H7 (cell line): ENCODE data around the gene SUFU. TPM values are rescaled to one million over a fixed set of nuclear protein-coding genes. Genes with fewer than 3 reads are reported as not detected.
A peak's percentile ranks its signal among the peaks of the same experiment; 100 is the strongest.
"Not testable (repeated sequence)": the region's sequence is repeated elsewhere in the genome, so short reads cannot be mapped to it uniquely, and the experiment has no call there.

Experiments used
- DNase-seq: peaks from one replicate; pipeline ENCODE4 v3.0.0; 2012
- H3K27me3 ChIP-seq: 2 replicates; pipeline ENCODE4 v1.6.0; 2011; ENCODE audit warnings: mild to moderate bottlenecking, low read length; ENCODE audit not compliant: control insufficient read depth, insufficient read depth
- H3K36me3 ChIP-seq: replicated peaks from 2 replicates; pipeline ENCODE4 v1.5.1; 2011; ENCODE audit warnings: low read length; ENCODE audit not compliant: control insufficient read depth, insufficient read depth
- H3K4me3 ChIP-seq: 2 replicates; pipeline ENCODE4 v1.5.1; 2011; ENCODE audit warnings: low read depth, mild to moderate bottlenecking, control low read depth, low read length, moderate library complexity; ENCODE audit not compliant: insufficient read depth
- total RNA-seq: library from RNA; depleted of rRNA; stranded (reverse); fragments of >200 nt; shearing (Covaris generic); gene quantifications from 2 replicates; pipeline ENCODE4 v1.2.3, GENCODE V29; 2014

The SUFU gene
- total RNA-seq, 1 experiment from 2014 or later, result 3.5 TPM

DNA sequence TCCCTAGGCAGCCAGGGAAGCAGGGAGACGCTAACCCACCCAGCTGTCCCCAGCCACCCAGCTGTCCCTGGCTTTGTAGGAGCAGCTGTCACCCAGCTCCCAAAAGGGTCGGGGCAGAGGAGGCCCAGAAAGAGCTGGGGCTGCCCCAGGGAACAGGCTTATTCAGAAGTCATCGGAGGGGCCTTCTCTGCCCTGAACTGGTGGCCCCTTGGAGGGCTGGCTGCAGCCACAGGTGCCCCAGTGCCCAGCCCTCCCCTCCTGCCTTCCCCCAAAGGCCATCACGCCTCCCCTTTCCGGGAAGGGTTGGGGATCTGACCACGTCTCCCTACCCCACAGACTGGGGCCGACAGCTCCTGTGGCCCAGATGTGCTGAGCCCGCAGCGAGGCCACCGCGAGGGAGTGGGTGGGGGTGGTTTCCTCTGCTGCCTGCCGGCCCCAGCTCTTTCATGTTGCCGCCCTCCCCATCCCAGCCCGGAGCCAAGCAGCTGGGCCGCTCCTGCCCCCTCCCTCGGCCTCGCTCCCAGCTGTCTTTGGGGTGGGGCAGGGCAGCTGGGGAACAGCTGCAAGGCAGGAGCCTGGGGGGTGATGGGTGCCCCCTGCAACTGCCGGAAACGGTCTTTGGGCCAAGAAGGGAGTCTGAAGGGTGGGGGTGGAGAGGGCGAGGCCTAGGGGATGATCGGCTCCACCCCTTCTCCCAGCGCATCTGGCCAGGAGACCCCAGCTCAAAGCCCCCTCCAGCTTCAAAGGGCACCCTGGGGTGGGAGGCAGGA lies 157.3 kb downstream of the SUFU start:
- Histone ChIP-seq H3K36me3 (peaks cover 3% of the 10 kb centered on the region), H3K4me3 (no peak overlapping the region), H3K27me3 (no peaks in the 10 kb centered on the region)
- DNase-seq, result no peak

DNA sequence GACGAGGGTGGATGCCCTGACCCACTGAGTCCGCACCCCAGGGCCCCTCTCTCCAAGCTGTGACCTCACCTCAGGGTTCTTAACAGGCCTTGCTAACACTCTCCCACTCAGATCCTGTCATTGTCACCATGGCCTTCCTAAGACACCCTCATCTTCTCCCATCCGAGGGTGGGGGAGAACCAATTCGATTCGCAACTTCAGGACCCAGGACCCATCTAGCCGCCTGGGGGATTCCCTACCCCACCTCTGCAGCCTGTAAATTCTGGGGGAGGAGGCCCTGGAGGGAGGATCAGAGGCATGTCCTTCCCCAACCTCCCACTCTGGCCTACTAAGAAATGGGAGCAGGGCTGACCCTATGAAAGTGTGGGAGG lies 157.9 kb downstream of the SUFU start:
- Histone ChIP-seq H3K27me3 (no peaks in the 10 kb centered on the region), H3K36me3 (no peaks in the 10 kb centered on the region; the same call in 1 of the 2 replicates), H3K4me3 (no peak overlapping the region)
- no peak for DNase-seq

DNA sequence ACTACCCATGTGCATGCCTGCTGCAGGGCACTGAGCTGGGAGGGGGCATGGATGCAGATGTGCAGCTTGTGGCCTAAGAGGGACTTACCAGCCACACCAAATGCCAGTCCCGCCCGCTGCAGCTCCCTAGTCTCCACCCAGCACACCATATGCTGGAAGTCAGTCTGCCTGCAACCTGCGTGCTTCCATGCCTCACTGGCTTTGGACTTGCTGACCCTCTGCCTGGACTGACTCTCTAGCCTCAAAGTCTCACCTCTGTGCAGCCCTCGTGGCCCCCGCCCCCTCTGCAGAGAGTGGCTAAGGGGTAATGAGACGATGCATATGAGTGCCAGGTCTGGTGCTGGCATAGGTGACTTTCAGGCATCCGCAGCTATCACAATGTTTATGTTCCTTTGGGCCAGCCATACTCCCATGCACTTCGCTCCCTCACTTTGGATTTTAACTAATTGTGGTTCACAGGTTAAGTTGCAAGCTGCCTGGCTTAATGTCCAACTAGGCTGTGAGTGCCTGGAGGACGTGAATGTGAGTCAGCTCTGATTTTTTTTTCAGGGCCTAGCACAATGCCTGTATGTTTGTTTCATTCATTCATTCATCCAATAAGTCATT lies 162.2 kb downstream of the SUFU start:
- Histone ChIP-seq H3K4me3 (no peak overlapping the region), H3K27me3 (no peaks in the 10 kb centered on the region), H3K36me3 (no peaks in the 10 kb centered on the region)
- DNase-seq, result peak; percentile 18

DNA sequence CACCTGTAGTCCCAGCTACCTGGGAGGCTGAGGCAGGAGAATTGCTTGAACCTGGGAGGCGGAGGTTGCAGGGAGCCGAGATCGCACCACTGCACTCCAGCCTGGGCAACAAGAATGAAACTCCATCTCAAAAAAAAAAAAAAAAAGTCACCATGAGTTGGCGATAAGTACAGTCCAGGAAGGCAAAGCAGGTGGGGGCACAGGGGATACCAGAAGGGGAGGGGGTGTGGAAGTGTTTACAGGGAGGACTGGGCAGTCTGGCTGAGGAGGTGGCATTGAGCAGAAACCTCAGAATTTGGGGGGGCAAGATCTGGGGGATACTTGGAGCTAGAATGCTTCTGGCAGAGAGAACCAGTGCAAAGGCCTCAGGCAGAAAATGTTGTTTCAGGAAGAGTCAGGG lies 163.6 kb downstream of the SUFU start:
- DNase-seq, H3K27me3 ChIP-seq, H3K36me3 ChIP-seq, H3K4me3 ChIP-seq: not testable (repeated sequence)

DNA sequence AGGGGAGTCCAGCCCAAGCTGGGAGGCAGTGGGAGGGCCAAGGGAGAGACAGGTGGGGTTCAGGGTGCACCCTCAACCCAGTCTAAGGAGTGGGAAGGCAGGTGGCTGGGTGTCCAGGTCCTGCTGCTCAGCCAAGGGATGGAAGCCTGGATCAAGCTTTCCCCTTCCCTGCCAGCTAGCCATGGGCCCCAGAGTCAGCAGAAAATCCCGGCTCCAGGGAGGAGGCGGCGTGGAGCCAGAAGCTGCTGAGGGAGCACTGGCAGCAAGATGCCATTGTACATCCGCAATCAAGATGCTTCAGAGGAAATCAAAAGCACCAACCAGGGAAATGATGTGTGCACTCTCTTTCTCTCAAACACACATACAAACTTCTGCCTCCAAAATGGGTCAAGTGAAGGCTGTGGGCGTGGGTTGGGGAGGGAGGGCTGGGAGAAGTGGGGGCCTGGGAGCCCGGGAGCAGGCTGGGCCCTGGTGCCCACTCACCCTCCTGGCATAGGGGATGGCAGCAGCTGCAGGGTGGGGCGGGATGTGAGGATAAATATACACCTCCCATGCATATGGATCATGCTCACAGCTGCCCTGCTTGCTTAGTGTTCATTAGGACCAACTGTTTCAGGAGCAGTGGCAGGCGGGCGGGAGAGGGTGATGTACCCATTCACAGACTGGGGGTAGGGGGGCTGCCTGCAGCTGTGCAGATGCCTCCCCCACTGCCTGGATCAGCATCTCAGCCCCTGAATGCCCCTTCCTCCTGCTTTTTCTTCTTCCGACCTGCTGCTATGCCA lies 164.7 kb downstream of the SUFU start:
- DNase-seq, result peak; percentile 33
- Histone ChIP-seq H3K36me3 (no peaks in the 10 kb centered on the region), H3K27me3 (no peaks in the 10 kb centered on the region), H3K4me3 (no peak overlapping the region)

DNA sequence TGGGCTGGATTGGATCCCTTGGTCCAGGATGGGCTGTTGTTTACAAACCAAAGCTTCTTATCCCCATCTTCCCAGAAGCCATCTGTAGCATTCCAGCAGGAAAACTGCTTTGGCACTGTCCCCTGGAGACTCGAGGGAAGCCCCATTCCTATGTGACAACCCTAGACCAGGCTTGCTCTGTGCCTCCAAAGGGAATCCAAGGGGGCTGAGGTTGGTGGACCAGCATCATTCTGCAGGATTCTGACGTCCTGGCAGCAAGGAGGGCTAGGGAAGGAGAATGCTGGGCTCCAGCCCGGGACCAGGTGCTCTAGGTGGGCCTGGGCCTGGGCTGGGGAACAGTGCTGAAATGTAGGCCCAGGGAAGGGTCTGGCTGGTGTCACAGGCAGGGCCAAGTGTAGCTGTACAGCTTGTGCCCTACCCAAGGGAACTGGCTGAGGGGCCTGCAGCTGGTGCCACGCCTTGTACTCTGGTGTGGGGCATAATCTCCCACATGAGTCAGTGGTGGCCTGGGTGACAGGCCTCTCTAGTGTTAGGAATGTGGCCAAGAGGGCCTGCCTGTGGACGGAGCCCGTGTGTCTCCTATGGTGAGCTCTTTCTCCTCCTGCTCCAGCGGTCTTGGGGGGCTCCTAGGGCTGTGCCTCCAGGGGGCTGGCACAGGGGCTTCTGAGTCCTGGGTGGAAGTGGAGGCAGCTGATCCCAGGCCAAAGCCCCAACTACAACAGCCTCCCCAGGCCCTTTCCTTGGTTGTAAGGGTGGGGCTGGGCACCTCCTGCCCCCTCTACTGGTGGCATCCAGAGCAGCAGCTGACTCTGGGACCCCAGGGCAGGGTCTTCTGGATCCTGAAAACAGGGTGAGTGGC lies 165.7 kb downstream of the SUFU start:
- H3K36me3 ChIP-seq, result no peaks in the 10 kb centered on the region
- peak; percentile 35 for DNase-seq
- no peaks in the 10 kb centered on the region for H3K27me3 ChIP-seq
- H3K4me3 ChIP-seq, result no peak overlapping the region

DNA sequence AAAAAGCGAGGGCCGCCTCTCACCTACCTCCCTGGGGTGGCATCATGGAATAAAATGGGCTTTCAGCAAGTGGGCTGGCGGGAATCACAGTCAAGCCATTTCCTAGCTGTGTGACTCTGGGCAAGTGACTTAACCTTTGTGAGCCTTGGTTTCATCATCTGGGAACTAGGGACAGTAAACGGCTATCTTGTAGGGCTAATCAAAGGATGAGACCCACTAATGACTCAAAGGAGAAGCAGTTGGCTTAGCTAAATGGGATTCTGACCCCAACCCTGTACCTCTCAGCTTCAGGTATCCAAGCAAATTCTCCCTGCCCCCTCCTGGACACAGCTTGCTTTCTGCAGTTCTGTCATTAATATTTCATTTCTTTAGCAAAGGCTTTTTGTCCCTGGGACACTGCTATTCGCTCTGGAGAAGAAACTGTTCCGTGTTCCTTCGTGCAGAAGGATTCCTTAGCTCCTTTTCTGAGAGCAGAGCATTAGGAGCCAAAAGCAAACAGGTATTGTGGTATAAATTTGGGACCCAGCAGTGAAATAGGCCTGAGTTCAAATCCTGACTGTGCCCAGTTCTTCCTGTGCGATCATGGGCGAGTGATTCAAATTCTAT lies 166.4 kb downstream of the SUFU start:
- peak; percentile 14 for DNase-seq
- no peak overlapping the region for H3K4me3 ChIP-seq
- H3K27me3 ChIP-seq, result no peaks in the 10 kb centered on the region
- no peaks in the 10 kb centered on the region for H3K36me3 ChIP-seq

DNA sequence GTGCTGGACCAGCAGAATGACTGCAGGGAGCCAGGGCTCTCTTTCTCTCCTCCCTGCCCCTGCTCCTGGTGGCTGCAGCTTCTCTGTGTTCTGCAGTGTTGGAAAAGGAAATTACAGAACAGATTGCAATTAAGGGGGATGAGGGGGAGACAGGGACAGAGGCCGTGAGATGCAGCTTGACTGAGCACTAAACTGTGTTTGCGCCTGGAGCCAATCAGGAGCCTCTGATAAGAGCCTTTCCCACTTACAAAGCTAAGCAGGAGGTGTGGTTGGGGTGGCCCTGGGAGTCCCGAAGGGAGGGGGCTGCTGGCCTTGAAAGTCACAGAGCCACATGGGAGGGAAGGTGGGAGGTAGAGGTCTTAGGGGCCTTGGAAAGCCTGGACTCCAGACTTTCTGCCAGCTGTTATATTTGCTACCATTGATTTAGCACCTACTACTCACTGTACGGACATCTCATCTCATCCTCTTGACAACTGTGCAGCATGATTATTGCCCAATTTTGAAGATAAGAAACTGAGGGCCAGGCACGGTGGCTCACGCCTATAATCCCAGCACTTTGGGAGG lies 167.2 kb downstream of the SUFU start:
- Histone ChIP-seq H3K4me3 (no peak overlapping the region), H3K27me3 (no peaks in the 10 kb centered on the region), H3K36me3 (no peaks in the 10 kb centered on the region)
- DNase-seq, result peak; percentile 60

DNA sequence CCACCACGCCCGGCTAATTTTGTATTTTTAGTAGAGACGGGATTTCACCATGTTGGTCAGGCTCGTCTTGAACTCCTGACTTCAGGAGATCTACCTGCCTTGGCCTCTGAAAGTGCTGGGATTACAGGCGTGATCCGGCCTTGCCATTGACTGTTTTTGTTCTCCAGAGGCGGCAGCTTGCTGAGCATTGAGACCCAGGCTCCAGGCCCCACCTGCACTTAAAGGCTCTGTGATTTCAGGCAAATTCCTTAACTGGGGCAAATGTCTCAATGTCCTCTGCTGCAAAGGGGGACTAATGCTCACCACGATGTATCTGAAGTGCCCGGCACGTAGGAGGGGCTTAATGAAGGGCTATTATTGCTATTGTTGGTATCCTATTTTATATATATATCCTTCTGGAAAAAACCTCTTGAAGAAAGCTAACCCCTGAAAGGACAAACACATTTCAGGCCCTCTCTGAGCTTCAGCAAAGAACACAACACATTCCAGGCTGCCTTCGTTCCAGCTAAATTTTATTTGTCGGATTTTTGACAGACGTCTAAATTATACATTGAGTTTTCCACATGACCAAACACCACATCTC lies 169.6 kb downstream of the SUFU start:
- DNase-seq, result peak; percentile 33
- Histone ChIP-seq H3K27me3 (no peaks in the 10 kb centered on the region), H3K4me3 (no peak overlapping the region), H3K36me3 (no peaks in the 10 kb centered on the region)

DNA sequence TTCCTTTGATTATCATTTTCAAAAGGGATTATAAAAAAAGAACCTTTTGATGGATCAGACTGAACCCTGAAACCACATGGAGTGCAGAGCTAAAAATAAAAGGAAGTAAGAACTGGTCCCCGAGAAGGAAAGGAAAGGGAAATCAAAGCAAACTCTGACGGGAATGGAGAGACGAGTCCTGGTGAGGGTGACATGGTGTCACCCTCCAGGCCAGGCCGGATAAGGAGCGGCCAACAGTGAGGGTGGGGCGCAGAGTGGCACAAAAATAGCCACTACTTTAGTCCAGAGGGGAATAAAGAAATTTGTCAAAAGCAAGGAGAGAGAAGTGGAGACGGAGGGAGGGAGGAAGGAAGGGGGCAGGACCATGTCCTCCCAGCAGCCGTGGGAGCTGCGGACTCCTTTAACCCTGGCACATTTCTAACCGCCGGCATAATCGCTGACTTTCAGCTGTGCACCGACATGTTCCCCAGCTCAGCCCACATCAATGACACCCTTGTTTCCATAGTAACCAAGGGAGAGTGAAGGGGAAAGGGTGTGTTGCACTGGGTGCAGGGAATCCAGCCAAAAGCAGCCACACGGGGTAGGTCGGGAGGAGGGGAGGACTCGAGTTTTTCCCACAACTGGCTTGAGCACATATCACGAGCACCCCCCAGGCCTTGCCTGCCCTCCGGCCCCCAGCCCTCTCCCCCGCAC lies 170.2 kb downstream of the SUFU start:
- DNase-seq, result peak; percentile 72
- H3K4me3 ChIP-seq, result no peak overlapping the region
- no peaks in the 10 kb centered on the region for H3K27me3 ChIP-seq
- no peaks in the 10 kb centered on the region for H3K36me3 ChIP-seq

DNA sequence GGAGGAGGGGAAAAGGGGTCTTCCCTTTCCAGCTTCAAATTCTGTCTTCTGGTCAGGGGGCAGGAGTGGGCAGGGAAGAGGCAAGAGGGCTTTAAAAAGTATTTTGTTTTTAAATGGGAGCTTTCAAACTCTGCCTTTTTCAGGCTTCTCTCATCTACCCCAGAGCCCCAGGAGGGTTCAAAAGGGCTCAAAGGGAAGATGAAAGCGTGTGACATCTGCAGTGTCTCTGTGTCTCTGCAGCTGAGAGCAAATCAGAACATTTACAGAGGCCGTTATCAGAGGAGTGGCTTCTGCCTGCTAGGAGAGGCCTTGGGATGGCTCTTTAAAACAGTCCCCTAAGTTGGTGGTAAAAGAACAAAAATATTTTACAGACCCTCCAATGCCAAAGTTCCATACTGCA lies 170.8 kb downstream of the SUFU start:
- Histone ChIP-seq H3K4me3 (no peak overlapping the region), H3K36me3 (no peaks in the 10 kb centered on the region), H3K27me3 (no peaks in the 10 kb centered on the region)
- peak; percentile 43 for DNase-seq

DNA sequence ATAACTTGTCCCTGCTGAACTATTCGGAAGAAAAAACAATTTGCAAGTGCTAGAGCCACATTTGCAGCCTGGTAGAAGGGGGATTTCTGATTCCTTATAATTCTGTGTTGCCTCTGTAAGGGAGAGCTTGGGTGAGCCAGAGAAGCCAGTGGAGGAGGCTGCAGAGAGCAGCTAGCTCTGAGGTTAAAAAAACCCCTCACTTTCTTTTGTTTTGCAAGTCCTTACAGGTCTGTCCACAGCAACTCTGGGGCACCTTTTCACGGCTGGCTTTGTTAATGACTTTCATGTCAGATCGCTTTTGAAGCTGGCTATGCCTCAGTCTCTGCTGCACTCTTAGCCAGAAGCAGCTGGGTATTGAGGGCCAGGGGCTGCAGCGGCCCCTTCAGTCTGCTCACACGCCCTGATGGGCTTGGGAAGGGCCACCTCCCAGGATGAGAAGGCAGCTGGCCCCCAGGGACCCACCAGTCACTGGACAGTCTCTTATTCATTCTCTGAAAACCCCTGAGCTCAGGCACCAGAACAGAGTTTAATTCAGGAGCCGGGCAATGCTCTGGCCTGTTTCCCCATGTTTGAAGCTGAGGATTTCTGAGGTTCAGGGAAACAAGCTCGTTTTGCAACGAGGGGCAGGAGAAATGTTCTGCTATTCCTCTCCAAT lies 171.4 kb downstream of the SUFU start:
- Histone ChIP-seq H3K36me3 (no peaks in the 10 kb centered on the region), H3K4me3 (no peak overlapping the region), H3K27me3 (no peaks in the 10 kb centered on the region)
- peak; percentile 68 for DNase-seq
